ENCODE measurements around the gene TCF7L2.

The TCF7L2 gene

DNA sequence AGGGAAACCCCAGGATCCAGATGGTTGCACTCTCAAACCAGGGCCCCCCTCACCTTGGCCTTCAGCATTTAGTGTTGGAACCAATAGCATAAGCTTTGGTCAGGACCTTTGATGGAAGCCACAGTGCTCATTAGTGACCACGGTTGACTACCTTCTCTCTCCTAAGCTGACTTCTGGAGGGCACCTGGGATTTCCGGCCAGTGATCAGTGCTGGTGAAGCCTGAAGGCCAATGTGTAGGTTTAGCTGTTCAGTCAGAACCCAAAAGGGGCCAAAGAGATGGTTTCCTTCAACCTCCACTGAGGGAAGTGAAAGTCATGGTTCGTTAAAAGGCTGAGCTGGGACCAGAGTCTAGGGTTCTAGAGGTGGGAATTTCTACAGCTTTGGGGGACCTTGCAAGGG lies 46.4 kb downstream of the TCF7L2 start:
- no peak overlapping the region for H4K8ac ChIP-seq (ENCODE audit: low read length)
- peaks cover 13% of the 10 kb centered on the region for H3K4me1 ChIP-seq (ENCODE audit: control insufficient read depth, insufficient read depth, low read depth, low read length)
- no peak overlapping the region for H3K9ac ChIP-seq (ENCODE audit: low read length)
- H2BK12ac ChIP-seq (ENCODE audit: low read length in 2 of 2): no peak overlapping the region
- no peak overlapping the region for H3K4ac ChIP-seq (ENCODE audit: low read depth in 1 of 2, low read length in 2 of 2)
- no peaks in the 10 kb centered on the region for H3K9me3 ChIP-seq (ENCODE audit: control insufficient read depth, low read length)
- no peak overlapping the region for H3K4me2 ChIP-seq (ENCODE audit: low read length, poor library complexity, severe bottlenecking)
- no peak overlapping the region for H2AK5ac ChIP-seq (ENCODE audit: low read length, severe bottlenecking)
- no peak overlapping the region for H2BK15ac ChIP-seq (ENCODE audit: low read depth, poor library complexity, severe bottlenecking)
- H3K79me1 ChIP-seq (replicated peaks; ENCODE audit: low read length, poor library complexity, severe bottlenecking): peaks cover 36% of the 10 kb centered on the region
- H4K91ac ChIP-seq (ENCODE audit: low read length): no peak overlapping the region
- H3K14ac ChIP-seq (ENCODE audit: low read length in 2 of 2): no peak overlapping the region
- WGBS: 98% methylated on average over 3 of the region's 3 CpGs
- H3K27me3 ChIP-seq (ENCODE audit: control insufficient read depth in 1 of 2, insufficient read depth in 1 of 2, low read length in 2 of 2): no peaks in the 10 kb centered on the region
- no peak overlapping the region for H3K4me3 ChIP-seq (ENCODE audit: insufficient read depth in 1 of 2, low read depth in 1 of 2, low read length in 2 of 2)
- no peak overlapping the region for H3K23ac ChIP-seq (ENCODE audit: low read length in 2 of 2)
- H2AFZ ChIP-seq (ENCODE audit: low read depth, low read length): no peak overlapping the region
- H3K18ac ChIP-seq (ENCODE audit: low read depth in 1 of 2, low read length in 2 of 2): no peak overlapping the region
- no peak overlapping the region for H2BK5ac ChIP-seq (ENCODE audit: low read depth, low read length, poor library complexity, severe bottlenecking)
- no peak overlapping the region for H2BK120ac ChIP-seq (ENCODE audit: low read depth, low read length)
- DNase-seq: no peak
- peaks cover 4 to 22% of the 10 kb centered on the region in 2 experiments for H3K36me3 ChIP-seq (ENCODE audit: control insufficient read depth in 1 of 2, insufficient read depth in 2 of 2, low read depth in 1 of 2, low read length in 2 of 2)
- no peak overlapping the region for H3K27ac ChIP-seq (ENCODE audit: low read length, poor library complexity, severe bottlenecking)

DNA sequence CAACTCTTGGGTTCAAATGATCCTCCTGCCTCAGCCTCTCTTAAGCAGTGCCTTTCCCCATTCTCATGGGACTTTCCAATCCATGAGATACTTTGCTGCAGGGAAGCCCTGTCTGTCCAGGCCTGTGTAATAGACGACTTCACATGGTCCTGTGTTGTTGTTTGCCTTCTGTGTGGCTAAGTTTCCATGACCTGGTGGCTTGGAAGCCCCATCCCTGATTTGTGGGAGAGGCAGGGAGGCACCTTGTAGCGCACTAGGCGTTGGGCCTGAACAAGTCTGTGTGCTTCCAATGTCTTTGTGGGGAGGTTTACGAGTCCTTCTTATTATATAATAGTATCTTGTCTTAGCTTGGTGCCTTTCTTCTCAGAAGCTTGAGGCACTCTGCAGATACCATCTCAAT lies 49.1 kb downstream of the TCF7L2 start:
- H3K4ac ChIP-seq (ENCODE audit: low read depth in 1 of 2, low read length in 2 of 2): no peak overlapping the region
- no peak overlapping the region for H2BK5ac ChIP-seq (ENCODE audit: low read depth, low read length, poor library complexity, severe bottlenecking)
- WGBS: 95% methylated on average over 3 of the region's 4 CpGs
- H3K9me3 ChIP-seq (ENCODE audit: control insufficient read depth, low read length): no peaks in the 10 kb centered on the region
- no peak overlapping the region for H2AK5ac ChIP-seq (ENCODE audit: low read length, severe bottlenecking)
- no peak overlapping the region for H4K91ac ChIP-seq (ENCODE audit: low read length)
- no peak overlapping the region for H3K4me3 ChIP-seq (ENCODE audit: insufficient read depth in 1 of 2, low read depth in 1 of 2, low read length in 2 of 2)
- H3K27me3 ChIP-seq (ENCODE audit: control insufficient read depth in 1 of 2, insufficient read depth in 1 of 2, low read length in 2 of 2): no peaks in the 10 kb centered on the region
- H2BK15ac ChIP-seq (ENCODE audit: low read depth, poor library complexity, severe bottlenecking): no peak overlapping the region
- no peak overlapping the region for H3K14ac ChIP-seq (ENCODE audit: low read length in 2 of 2)
- H3K4me2 ChIP-seq (ENCODE audit: low read length, poor library complexity, severe bottlenecking): no peak overlapping the region
- peaks cover 0 to 17% of the 10 kb centered on the region in 2 experiments for H3K36me3 ChIP-seq (ENCODE audit: control insufficient read depth in 1 of 2, insufficient read depth in 2 of 2, low read depth in 1 of 2, low read length in 2 of 2)
- no peak overlapping the region for H2BK120ac ChIP-seq (ENCODE audit: low read depth, low read length)
- H3K23ac ChIP-seq (ENCODE audit: low read length in 2 of 2): no peak overlapping the region
- no peak overlapping the region for H2BK12ac ChIP-seq (ENCODE audit: low read length in 2 of 2)
- H3K9ac ChIP-seq (ENCODE audit: low read length): no peak overlapping the region
- H2AFZ ChIP-seq (ENCODE audit: low read depth, low read length): no peak overlapping the region
- no peak overlapping the region for H3K18ac ChIP-seq (ENCODE audit: low read depth in 1 of 2, low read length in 2 of 2)
- H3K27ac ChIP-seq (ENCODE audit: low read length, poor library complexity, severe bottlenecking): no peak overlapping the region
- H3K79me1 ChIP-seq (replicated peaks; ENCODE audit: low read length, poor library complexity, severe bottlenecking): peaks cover 37% of the 10 kb centered on the region
- DNase-seq: no peak
- H4K8ac ChIP-seq (ENCODE audit: low read length): no peak overlapping the region
- H3K4me1 ChIP-seq (ENCODE audit: control insufficient read depth, insufficient read depth, low read depth, low read length): peaks cover 21% of the 10 kb centered on the region

DNA sequence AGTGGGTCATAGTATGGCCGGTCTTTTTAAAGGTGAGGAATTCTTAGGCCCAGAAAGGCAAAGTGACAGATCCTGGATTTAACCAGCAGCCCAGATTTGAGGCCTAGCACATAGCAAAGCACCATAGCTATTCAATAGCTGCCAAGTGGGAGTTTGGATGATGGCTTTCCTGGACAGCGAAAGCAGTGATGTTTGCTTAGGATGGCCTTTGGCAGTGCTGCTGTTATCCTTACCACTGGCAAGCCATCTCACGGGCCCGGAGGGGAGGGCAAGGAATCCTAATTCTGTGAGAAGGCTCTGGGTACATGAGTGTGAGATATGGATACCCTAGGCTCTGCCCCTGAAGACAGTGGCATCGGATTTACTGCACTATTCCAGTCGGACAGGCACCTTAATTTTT lies 50.4 kb downstream of the TCF7L2 start:
- H3K9me3 ChIP-seq (ENCODE audit: control insufficient read depth, low read length): no peaks in the 10 kb centered on the region
- H4K8ac ChIP-seq (ENCODE audit: low read length): no peak overlapping the region
- WGBS: 91% methylated on average over 4 of the region's 6 CpGs
- H3K14ac ChIP-seq (ENCODE audit: low read length in 2 of 2): no peak overlapping the region
- no peak overlapping the region for H2BK12ac ChIP-seq (ENCODE audit: low read length in 2 of 2)
- H3K36me3 ChIP-seq (ENCODE audit: control insufficient read depth in 1 of 2, insufficient read depth in 2 of 2, low read depth in 1 of 2, low read length in 2 of 2): peaks cover 0 to 20% of the 10 kb centered on the region in 2 experiments
- H3K23ac ChIP-seq (ENCODE audit: low read length in 2 of 2): no peak overlapping the region
- H2BK5ac ChIP-seq (ENCODE audit: low read depth, low read length, poor library complexity, severe bottlenecking): no peak overlapping the region
- no peak for DNase-seq
- no peak overlapping the region for H3K9ac ChIP-seq (ENCODE audit: low read length)
- no peak overlapping the region for H2BK15ac ChIP-seq (ENCODE audit: low read depth, poor library complexity, severe bottlenecking)
- H3K18ac ChIP-seq (ENCODE audit: low read depth in 1 of 2, low read length in 2 of 2): no peak overlapping the region
- H3K4ac ChIP-seq (ENCODE audit: low read depth in 1 of 2, low read length in 2 of 2): no peak overlapping the region
- no peak overlapping the region for H2AFZ ChIP-seq (ENCODE audit: low read depth, low read length)
- H3K79me1 ChIP-seq (replicated peaks; ENCODE audit: low read length, poor library complexity, severe bottlenecking): peaks cover 39% of the 10 kb centered on the region
- no peak overlapping the region for H3K27ac ChIP-seq (ENCODE audit: low read length, poor library complexity, severe bottlenecking)
- H3K4me1 ChIP-seq (ENCODE audit: control insufficient read depth, insufficient read depth, low read depth, low read length): peaks cover 26% of the 10 kb centered on the region
- no peak overlapping the region for H4K91ac ChIP-seq (ENCODE audit: low read length)
- H2AK5ac ChIP-seq (ENCODE audit: low read length, severe bottlenecking): peak overlapping the region; percentile 13
- no peaks in the 10 kb centered on the region for H3K27me3 ChIP-seq (ENCODE audit: control insufficient read depth in 1 of 2, insufficient read depth in 1 of 2, low read length in 2 of 2)
- peak overlapping the region; percentile 6 for H3K4me2 ChIP-seq (ENCODE audit: low read length, poor library complexity, severe bottlenecking)
- H3K4me3 ChIP-seq (ENCODE audit: insufficient read depth in 1 of 2, low read depth in 1 of 2, low read length in 2 of 2): no peak overlapping the region
- H2BK120ac ChIP-seq (ENCODE audit: low read depth, low read length): no peak overlapping the region

DNA sequence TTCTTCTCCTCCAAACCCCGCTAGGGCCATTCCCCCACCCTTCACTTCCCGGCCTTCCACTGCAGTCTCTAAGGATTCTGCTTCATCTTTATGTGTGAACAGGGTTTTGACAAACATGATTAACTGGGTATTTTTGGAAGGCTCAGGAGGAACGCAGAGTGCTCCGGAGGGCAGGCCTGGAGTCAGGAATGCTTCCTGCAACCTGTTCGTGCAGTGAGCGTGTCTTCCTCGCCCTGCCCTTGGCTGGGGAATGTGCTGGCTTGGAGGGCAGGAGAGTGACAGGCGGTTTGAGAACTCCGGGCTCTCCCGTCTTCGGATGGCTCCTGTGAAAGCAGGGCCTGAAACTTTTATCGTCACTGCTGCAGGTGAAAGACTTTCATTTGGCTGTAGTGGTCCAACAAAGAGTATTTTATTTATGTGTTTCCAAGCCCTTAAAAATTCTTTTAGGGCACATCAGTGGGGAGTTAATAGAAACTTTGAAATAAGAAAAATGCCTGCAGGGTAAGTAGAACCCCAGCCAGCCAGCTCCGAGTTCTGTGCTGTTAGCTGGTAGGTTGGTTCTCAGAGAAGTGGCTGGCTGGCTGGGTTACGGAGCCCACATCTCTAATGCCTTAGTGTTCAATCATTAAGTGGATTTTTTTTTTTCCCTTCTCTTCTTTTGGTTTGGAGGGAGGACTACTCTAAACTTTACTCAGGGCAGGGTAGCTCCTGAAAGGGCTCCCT lies 51.0 kb downstream of the TCF7L2 start:
- H3K27ac ChIP-seq (ENCODE audit: low read length, poor library complexity, severe bottlenecking): peak overlapping the region; percentile 27
- no peak overlapping the region for H2BK5ac ChIP-seq (ENCODE audit: low read depth, low read length, poor library complexity, severe bottlenecking)
- H4K91ac ChIP-seq (ENCODE audit: low read length): no peak overlapping the region
- no peak overlapping the region for H2BK12ac ChIP-seq (ENCODE audit: low read length in 2 of 2)
- no peak overlapping the region for H2AFZ ChIP-seq (ENCODE audit: low read depth, low read length)
- peaks cover 0 to 19% of the 10 kb centered on the region in 2 experiments for H3K36me3 ChIP-seq (ENCODE audit: control insufficient read depth in 1 of 2, insufficient read depth in 2 of 2, low read depth in 1 of 2, low read length in 2 of 2)
- no peak overlapping the region for H3K18ac ChIP-seq (ENCODE audit: low read depth in 1 of 2, low read length in 2 of 2)
- H3K9ac ChIP-seq (ENCODE audit: low read length): no peak overlapping the region
- peak overlapping the region; percentile 10 for H4K8ac ChIP-seq (ENCODE audit: low read length)
- peaks cover 26% of the 10 kb centered on the region for H3K4me1 ChIP-seq (ENCODE audit: control insufficient read depth, insufficient read depth, low read depth, low read length)
- no peak overlapping the region for H3K4me3 ChIP-seq (ENCODE audit: insufficient read depth in 1 of 2, low read depth in 1 of 2, low read length in 2 of 2)
- no peaks in the 10 kb centered on the region for H3K9me3 ChIP-seq (ENCODE audit: control insufficient read depth, low read length)
- no peak overlapping the region for H3K14ac ChIP-seq (ENCODE audit: low read length in 2 of 2)
- no peak overlapping the region for H3K23ac ChIP-seq (ENCODE audit: low read length in 2 of 2)
- no peak overlapping the region for H2AK5ac ChIP-seq (ENCODE audit: low read length, severe bottlenecking)
- H3K4ac ChIP-seq (ENCODE audit: low read depth in 1 of 2, low read length in 2 of 2): no peak overlapping the region
- no peaks in the 10 kb centered on the region for H3K27me3 ChIP-seq (ENCODE audit: control insufficient read depth in 1 of 2, insufficient read depth in 1 of 2, low read length in 2 of 2)
- H2BK15ac ChIP-seq (ENCODE audit: low read depth, poor library complexity, severe bottlenecking): no peak overlapping the region
- H3K79me1 ChIP-seq (replicated peaks; ENCODE audit: low read length, poor library complexity, severe bottlenecking): peaks cover 39% of the 10 kb centered on the region
- DNase-seq: no peak
- 64% methylated on average over 11 of the region's 14 CpGs for WGBS
- H2BK120ac ChIP-seq (ENCODE audit: low read depth, low read length): no peak overlapping the region
- H3K4me2 ChIP-seq (ENCODE audit: low read length, poor library complexity, severe bottlenecking): no peak overlapping the region
